LNCaP clone FGC (cell line): ENCODE results near the gene GABBR1.

Source experiments
- DNase-seq: peaks from one replicate; pipeline ENCODE4 v3.0.0-alpha.2; 2011; ENCODE audit warnings: low read depth
- H3K4me3 ChIP-seq: 2 replicates; pipeline ENCODE4 v1.5.1; 2011; ENCODE audit warnings: mild to moderate bottlenecking, low read depth, low read length, control low read depth
- CTCF ChIP-seq: IDR thresholded peaks from 2 replicates; pipeline ENCODE4 v1.5.1; 2012; ENCODE audit warnings: mild to moderate bottlenecking; ENCODE audit not compliant: control insufficient read depth, insufficient read depth; ENCODE audit errors: extremely low read depth

The GABBR1 gene

DNA sequence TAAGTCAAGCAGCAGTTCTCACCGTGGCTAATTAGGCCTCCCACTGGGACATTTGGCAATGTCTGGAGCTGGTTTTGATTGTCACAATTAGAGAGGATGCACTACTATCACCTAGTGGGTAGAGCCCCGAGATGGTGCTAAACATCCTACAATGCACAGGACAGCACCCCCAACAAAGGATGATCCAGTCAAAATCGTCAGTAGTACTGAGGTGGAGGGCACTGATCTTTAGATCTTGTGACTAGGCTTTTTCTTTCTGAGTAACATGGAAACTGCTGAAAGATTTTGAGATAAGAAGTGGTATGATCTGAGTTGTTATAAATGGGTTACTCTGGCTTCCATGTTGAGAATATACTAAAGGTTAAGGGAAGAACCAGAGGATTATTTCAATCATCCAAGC, 85.4 kb downstream of the GABBR1 start:
- H3K4me3 ChIP-seq, result no peak overlapping the region
- no peak for TF ChIP-seq CTCF
- DNase-seq, result no peak

DNA sequence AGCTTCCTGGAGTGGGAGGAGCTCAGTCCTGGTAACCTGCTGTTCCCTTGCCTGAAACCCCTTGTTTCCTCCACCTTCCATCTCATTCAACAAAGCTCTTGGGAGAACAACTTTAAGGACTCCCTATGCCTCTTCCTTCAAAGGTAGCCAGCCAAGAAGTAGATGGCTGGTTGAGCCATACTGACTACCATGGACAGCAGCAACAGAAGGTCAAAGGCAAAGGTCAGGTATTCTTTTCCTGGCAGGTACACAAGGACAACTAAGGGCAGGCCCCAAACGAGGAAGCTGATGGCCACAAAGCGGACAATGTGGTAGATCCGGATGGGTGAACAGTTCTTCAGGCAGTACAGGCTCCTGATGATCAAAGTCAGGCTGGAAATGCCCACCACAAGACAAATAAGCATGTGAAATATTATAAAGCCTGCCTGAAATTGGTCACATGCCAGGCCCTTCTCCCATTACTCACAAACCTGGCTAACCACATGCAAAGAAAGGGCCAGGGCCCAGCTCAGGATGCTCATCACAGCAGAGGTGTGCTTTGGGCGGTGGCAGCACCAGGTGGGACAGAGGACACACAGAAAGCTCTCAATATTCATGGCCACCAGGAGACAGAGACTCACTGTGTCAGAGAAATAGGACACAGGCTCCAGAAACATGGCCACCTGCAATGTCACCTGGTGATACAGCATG, 95.1 kb downstream of the GABBR1 start:
- no peak for TF ChIP-seq CTCF
- DNase-seq, result no peak
- no peak overlapping the region for H3K4me3 ChIP-seq

DNA sequence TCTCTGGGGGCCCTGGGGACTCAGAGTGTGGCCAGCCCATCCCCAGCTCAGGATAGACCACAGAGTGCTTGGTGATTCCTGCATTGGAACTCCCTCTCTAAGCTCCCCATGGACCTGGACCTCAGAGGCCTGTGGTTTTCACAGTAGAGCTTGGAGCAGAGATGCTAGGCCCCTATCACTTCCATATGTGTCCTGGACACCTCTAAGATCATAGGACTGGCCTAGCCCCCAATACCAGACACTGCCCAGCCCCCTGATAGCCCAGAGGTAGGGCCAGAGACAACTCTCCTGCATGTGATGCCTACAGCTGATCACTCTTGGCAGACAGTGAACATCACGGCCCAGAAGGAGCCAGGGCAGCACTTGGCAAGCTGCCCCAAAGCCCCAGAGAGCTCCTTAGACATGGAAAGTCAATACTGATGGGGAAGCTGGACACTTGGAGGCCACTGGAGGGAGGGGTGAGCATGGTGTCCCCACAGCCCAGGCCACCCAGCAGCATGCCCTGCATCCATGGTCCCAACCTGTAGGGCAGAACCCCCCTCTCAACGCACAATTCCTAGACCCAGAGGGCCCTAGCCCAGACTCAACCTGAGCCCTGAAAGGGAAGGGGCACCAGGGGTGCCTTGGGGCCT, 100.5 kb downstream of the GABBR1 start:
- no peak for DNase-seq
- no peak for TF ChIP-seq CTCF
- no peak overlapping the region for H3K4me3 ChIP-seq

DNA sequence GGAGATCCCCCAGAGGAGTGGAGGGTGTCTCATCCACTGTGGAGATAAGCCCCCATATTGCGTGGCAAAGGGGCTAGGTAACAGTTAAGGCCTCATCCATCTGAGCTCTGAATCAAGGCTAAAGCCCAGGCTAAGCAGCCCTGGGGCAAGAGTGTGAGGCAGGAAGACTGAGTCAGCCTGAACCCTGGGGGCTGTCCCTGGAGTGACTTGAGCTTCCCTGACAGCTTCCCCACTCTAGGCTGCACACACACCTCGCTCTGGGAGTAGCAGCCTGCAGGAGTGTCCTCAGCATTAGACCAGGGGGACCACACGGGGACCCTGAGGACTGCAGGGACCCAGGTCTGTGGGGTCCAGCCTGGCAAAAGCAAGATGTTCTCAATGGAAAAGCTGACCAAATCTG, 101.3 kb downstream of the GABBR1 start:
- DNase-seq, result no peak
- H3K4me3 ChIP-seq, result no peak overlapping the region
- TF ChIP-seq CTCF, result no peak

DNA sequence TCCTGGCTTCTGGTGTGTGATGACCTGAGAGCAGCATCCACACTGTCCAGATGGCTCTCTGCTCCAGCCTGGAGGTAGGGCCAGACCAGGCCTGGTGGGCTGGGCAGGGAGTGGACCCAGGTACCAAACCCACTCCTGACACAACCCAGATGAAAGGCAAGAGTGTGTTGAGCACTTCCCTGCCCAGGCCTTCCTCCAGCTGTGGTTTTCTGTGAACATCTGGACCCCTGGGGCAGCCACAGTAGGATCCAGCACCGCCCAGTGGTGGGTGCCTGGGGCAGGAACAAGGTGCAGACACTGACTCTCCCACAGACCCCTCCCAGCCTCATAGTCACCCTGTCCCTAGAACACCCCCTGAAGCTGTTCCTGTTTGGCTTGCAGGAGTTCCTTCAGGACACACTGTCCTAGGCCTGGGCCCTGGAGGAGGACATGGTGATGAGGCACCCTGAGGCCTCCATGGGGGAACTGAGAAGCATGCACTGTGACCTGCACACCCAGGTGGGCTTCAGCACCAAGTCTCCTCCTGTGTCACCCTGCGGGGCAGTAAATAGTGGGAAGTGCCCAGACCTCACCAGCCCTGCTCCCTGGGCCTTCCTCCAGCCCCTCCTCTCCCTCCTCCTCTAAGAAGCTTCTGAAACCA, 102.2 kb downstream of the GABBR1 start:
- no peak for DNase-seq
- H3K4me3 ChIP-seq, result no peak overlapping the region
- TF ChIP-seq CTCF, result no peak

- H3K4me3 ChIP-seq, result no peak overlapping the region
- no peak for DNase-seq
- TF ChIP-seq CTCF, result no peak
Measured at GRCh38 chr6:29529956-29530355, 103.0 kb downstream of the GABBR1 start.
